HepG2 (cell line): ENCODE measurements around the gene NEDD8. TPM values are rescaled to one million over a fixed set of nuclear protein-coding genes. Genes with fewer than 3 reads are reported as not detected.
A peak's percentile ranks its signal among the peaks of the same experiment; 100 is the strongest.

Experiments used
- CBFB ChIP-seq: sonication (generic); formaldehyde crosslinking; IDR thresholded peaks from 2 replicates; pipeline ENCODE4 v1.4.0; 2020; ENCODE audit warnings: missing genetic modification reagents
- HOXA5 ChIP-seq: sonication (generic); formaldehyde crosslinking; IDR thresholded peaks from 2 replicates; pipeline ENCODE4 v1.4.0; 2020; ENCODE audit warnings: missing genetic modification reagents
- JDP2 ChIP-seq: sonication (generic); formaldehyde crosslinking; IDR thresholded peaks from 2 replicates; pipeline ENCODE4 v1.8.1; 2022; ENCODE audit warnings: missing genetic modification reagents, borderline replicate concordance
- MAF1 ChIP-seq: sonication (generic); formaldehyde crosslinking; IDR thresholded peaks from 2 replicates; pipeline ENCODE4 v1.5.0; 2020; ENCODE audit warnings: missing genetic modification reagents, borderline replicate concordance
- MBD4 ChIP-seq: IDR thresholded peaks from 2 replicates; pipeline ENCODE4 v1.6.1; 2012; ENCODE audit warnings: low read length, inconsistent platforms, borderline replicate concordance
- NCOR1 ChIP-seq: fragments of 200-600 bp; sonication (generic); IDR thresholded peaks from 2 replicates; pipeline ENCODE4 v1.7.0; 2017; ENCODE audit warnings: antibody characterized with exemption, low read length, borderline replicate concordance
- SCMH1 ChIP-seq: sonication (generic); formaldehyde crosslinking; IDR thresholded peaks from 2 replicates; pipeline ENCODE4 v1.9.0; 2021; ENCODE audit warnings: missing genetic modification reagents, mild to moderate bottlenecking, borderline replicate concordance
- SP4 ChIP-seq: sonication (generic); formaldehyde crosslinking; IDR thresholded peaks from 2 replicates; pipeline ENCODE4 v1.8.1; 2023; ENCODE audit warnings: mild to moderate bottlenecking, missing genetic modification reagents
- ZBTB7B ChIP-seq: sonication (generic); formaldehyde crosslinking; IDR thresholded peaks from 2 replicates; pipeline ENCODE4 v1.4.0; 2020; ENCODE audit warnings: missing genetic modification reagents
- ZIK1 ChIP-seq: sonication (generic); formaldehyde crosslinking; IDR thresholded peaks from 2 replicates; pipeline ENCODE4 v1.5.0; 2020; ENCODE audit warnings: mild to moderate bottlenecking, low read depth, missing genetic modification reagents, borderline replicate concordance
- ZNF20 ChIP-seq: sonication (generic); formaldehyde crosslinking; IDR thresholded peaks from 2 replicates; pipeline ENCODE4 v1.4.0; 2020; ENCODE audit warnings: mild to moderate bottlenecking, moderate library complexity, missing genetic modification reagents
- ZNF292 ChIP-seq: sonication (generic); formaldehyde crosslinking; IDR thresholded peaks from 2 replicates; pipeline ENCODE4 v1.8.1; 2022; ENCODE audit warnings: mild to moderate bottlenecking, low read depth, missing genetic modification reagents, borderline replicate concordance
- ZNF432 ChIP-seq: sonication (generic); formaldehyde crosslinking; IDR thresholded peaks from 2 replicates; pipeline ENCODE4 v1.5.0; 2020; ENCODE audit warnings: missing genetic modification reagents, mild to moderate bottlenecking, borderline replicate concordance
- ZNF556 ChIP-seq: sonication (generic); formaldehyde crosslinking; IDR thresholded peaks from 2 replicates; pipeline ENCODE4 v1.4.0; 2020; ENCODE audit warnings: mild to moderate bottlenecking, missing genetic modification reagents, borderline replicate concordance
- polyA plus RNA-seq, 8 experiments: library from polyadenylated mRNA; depleted of rRNA in 3 of 8; stranded (reverse) in 7 of 8; unstranded in 1 of 8; fragments of >200 nt; fragmentation: Illumina TruSeq in 4 of 8; extraction: Trizol in 4 of 8; gene quantifications; 2 replicates each; pipeline versions ENCODE4 v1.2.1 to v1.2.3, GENCODE V29; 2011 to 2016; ENCODE audit warnings: low read depth in 4 of 8, missing spikeins in 1 of 8, mixed read lengths in 1 of 8; ENCODE audit not compliant: insufficient read depth in 1 of 8
- total RNA-seq, 5 experiments: library from RNA; depleted of rRNA; stranded (reverse); fragments of >200 nt; fragmentation: Illumina TruSeq; extraction: Trizol; gene quantifications; 2 replicates each; pipeline ENCODE4 v1.2.3, GENCODE V29; 2016; ENCODE audit warnings: low read depth in 1 of 5
- TF ChIP-seq, protein P1 (sequence below): sonication (generic); formaldehyde crosslinking; IDR thresholded peaks from 2 replicates; pipeline ENCODE4 v1.4.0; 2020; ENCODE audit warnings: mild to moderate bottlenecking, missing genetic modification reagents
- TF ChIP-seq, protein P2 (sequence below): IDR thresholded peaks from 2 replicates; pipeline ENCODE4 v1.6.1; 2016
- TF ChIP-seq, protein P3 (sequence below): sonication (generic); formaldehyde crosslinking; conservative IDR thresholded peaks from 2 replicates; pipeline ENCODE4 v1.4.0; 2020; ENCODE audit warnings: mild to moderate bottlenecking, missing genetic modification reagents, moderate library complexity
- TF ChIP-seq, protein P4 (sequence below): sonication (generic); formaldehyde crosslinking; IDR thresholded peaks from 2 replicates; pipeline ENCODE4 v1.4.0; 2020; ENCODE audit warnings: missing genetic modification reagents

Gene NEDD8
- total and polyA plus RNA-seq, 2 of the 13 experiments (the other 11 are each of a cell fraction or from before 2014, with no cell fraction given), result 535 to 713 TPM

DNA sequence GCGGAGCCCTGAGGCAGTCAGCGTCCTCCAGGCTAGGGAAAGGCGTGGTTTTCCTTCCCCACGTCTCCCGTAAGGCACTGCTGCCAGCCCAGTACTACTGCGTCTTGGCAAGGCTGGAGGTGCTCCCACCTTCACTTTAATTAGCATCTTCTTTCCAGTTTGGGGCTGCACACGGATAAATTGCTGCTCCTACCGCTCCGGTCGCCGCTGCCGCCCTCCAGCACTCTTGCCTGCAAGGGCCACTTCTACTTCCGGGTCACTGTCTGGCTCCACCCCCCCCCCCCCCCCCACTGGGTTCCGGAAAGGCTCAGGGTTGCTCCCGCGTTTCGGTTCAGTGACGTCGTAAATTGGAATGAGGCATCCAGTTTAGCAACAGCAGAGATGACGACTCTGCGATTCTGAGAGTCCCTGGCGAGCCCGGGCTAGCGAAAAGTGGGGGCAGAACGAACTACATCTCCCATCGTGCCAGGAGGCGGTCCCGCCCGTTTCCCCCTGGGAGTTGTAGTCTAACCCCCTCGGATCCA, at the start of gene NEDD8 (continued):
- 0 out of 2 replicates have a peak, but pooled peaks have one; percentile 89 for TF ChIP-seq CBFB
- no peak for TF ChIP-seq MBD4
- TF ChIP-seq ZNF292 (CRISPR knock-in tag), result peak; percentile 63; the same call in 1 of the 2 replicates
- TF ChIP-seq ZNF20, result 0 out of 2 replicates have a peak, but pooled peaks have one; percentile 96
- no peak; the same call in 1 of the 2 replicates for TF ChIP-seq MAF1 (CRISPR knock-in tag)
- no peak; the same call in 1 of the 2 replicates for TF ChIP-seq ZIK1 (CRISPR knock-in tag)
- TF ChIP-seq, protein P1, sequence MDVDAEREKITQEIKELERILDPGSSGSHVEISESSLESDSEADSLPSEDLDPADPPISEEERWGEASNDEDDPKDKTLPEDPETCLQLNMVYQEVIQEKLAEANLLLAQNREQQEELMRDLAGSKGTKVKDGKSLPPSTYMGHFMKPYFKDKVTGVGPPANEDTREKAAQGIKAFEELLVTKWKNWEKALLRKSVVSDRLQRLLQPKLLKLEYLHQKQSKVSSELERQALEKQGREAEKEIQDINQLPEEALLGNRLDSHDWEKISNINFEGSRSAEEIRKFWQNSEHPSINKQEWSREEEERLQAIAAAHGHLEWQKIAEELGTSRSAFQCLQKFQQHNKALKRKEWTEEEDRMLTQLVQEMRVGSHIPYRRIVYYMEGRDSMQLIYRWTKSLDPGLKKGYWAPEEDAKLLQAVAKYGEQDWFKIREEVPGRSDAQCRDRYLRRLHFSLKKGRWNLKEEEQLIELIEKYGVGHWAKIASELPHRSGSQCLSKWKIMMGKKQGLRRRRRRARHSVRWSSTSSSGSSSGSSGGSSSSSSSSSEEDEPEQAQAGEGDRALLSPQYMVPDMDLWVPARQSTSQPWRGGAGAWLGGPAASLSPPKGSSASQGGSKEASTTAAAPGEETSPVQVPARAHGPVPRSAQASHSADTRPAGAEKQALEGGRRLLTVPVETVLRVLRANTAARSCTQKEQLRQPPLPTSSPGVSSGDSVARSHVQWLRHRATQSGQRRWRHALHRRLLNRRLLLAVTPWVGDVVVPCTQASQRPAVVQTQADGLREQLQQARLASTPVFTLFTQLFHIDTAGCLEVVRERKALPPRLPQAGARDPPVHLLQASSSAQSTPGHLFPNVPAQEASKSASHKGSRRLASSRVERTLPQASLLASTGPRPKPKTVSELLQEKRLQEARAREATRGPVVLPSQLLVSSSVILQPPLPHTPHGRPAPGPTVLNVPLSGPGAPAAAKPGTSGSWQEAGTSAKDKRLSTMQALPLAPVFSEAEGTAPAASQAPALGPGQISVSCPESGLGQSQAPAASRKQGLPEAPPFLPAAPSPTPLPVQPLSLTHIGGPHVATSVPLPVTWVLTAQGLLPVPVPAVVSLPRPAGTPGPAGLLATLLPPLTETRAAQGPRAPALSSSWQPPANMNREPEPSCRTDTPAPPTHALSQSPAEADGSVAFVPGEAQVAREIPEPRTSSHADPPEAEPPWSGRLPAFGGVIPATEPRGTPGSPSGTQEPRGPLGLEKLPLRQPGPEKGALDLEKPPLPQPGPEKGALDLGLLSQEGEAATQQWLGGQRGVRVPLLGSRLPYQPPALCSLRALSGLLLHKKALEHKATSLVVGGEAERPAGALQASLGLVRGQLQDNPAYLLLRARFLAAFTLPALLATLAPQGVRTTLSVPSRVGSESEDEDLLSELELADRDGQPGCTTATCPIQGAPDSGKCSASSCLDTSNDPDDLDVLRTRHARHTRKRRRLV (CRISPR knock-in tag), result peak; percentile 98
- peak; percentile 90 for TF ChIP-seq SP4 (CRISPR knock-in tag)
- TF ChIP-seq JDP2 (CRISPR knock-in tag), result no peak; the same call in 1 of the 2 replicates
- TF ChIP-seq, protein P2, sequence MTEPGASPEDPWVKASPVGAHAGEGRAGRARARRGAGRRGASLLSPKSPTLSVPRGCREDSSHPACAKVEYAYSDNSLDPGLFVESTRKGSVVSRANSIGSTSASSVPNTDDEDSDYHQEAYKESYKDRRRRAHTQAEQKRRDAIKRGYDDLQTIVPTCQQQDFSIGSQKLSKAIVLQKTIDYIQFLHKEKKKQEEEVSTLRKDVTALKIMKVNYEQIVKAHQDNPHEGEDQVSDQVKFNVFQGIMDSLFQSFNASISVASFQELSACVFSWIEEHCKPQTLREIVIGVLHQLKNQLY (CRISPR knock-in tag), result no peak
- peak; percentile 92 for TF ChIP-seq HOXA5 (CRISPR knock-in tag)
- TF ChIP-seq, protein P3, sequence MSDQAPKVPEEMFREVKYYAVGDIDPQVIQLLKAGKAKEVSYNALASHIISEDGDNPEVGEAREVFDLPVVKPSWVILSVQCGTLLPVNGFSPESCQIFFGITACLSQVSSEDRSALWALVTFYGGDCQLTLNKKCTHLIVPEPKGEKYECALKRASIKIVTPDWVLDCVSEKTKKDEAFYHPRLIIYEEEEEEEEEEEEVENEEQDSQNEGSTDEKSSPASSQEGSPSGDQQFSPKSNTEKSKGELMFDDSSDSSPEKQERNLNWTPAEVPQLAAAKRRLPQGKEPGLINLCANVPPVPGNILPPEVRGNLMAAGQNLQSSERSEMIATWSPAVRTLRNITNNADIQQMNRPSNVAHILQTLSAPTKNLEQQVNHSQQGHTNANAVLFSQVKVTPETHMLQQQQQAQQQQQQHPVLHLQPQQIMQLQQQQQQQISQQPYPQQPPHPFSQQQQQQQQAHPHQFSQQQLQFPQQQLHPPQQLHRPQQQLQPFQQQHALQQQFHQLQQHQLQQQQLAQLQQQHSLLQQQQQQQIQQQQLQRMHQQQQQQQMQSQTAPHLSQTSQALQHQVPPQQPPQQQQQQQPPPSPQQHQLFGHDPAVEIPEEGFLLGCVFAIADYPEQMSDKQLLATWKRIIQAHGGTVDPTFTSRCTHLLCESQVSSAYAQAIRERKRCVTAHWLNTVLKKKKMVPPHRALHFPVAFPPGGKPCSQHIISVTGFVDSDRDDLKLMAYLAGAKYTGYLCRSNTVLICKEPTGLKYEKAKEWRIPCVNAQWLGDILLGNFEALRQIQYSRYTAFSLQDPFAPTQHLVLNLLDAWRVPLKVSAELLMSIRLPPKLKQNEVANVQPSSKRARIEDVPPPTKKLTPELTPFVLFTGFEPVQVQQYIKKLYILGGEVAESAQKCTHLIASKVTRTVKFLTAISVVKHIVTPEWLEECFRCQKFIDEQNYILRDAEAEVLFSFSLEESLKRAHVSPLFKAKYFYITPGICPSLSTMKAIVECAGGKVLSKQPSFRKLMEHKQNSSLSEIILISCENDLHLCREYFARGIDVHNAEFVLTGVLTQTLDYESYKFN (CRISPR knock-in tag), result no peak
- TF ChIP-seq NCOR1, result no peak
- TF ChIP-seq SCMH1 (CRISPR knock-in tag), result no peak
- no peak for TF ChIP-seq ZBTB7B (CRISPR knock-in tag)
- TF ChIP-seq, protein P4, sequence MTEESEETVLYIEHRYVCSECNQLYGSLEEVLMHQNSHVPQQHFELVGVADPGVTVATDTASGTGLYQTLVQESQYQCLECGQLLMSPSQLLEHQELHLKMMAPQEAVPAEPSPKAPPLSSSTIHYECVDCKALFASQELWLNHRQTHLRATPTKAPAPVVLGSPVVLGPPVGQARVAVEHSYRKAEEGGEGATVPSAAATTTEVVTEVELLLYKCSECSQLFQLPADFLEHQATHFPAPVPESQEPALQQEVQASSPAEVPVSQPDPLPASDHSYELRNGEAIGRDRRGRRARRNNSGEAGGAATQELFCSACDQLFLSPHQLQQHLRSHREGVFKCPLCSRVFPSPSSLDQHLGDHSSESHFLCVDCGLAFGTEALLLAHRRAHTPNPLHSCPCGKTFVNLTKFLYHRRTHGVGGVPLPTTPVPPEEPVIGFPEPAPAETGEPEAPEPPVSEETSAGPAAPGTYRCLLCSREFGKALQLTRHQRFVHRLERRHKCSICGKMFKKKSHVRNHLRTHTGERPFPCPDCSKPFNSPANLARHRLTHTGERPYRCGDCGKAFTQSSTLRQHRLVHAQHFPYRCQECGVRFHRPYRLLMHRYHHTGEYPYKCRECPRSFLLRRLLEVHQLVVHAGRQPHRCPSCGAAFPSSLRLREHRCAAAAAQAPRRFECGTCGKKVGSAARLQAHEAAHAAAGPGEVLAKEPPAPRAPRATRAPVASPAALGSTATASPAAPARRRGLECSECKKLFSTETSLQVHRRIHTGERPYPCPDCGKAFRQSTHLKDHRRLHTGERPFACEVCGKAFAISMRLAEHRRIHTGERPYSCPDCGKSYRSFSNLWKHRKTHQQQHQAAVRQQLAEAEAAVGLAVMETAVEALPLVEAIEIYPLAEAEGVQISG, result peak; percentile 98
- TF ChIP-seq ZNF556 (CRISPR knock-in tag), result no peak; the same call in 1 of the 2 replicates
- TF ChIP-seq ZNF432 (CRISPR knock-in tag), result 0 out of 2 replicates have a peak, but pooled peaks have one; percentile 24
